Measurements from ENCODE around the gene ITPRIPL2.

Gene ITPRIPL2

GRCh38 chr16:19136549-19137196, 22.9 kb downstream of the ITPRIPL2 start:
- FAIRE-seq (no peak), DNase-seq (ENCODE audit: insufficient read length, low spot score) (no peak)
- no peak for TF ChIP-seq POLR2A (IDR thresholded peaks at IDR 0.05; ENCODE audit: low read depth, low read length)

- TF ChIP-seq POLR2A (IDR thresholded peaks at IDR 0.05; ENCODE audit: low read depth, low read length) = no peak
- FAIRE-seq (no peak), DNase-seq (ENCODE audit: insufficient read length, low spot score) (no peak)
These were observed 23.7 kb downstream of the ITPRIPL2 start for GRCh38 chr16:19137201-19138128.

- FAIRE-seq (no peak), DNase-seq (ENCODE audit: insufficient read length, low spot score) (no peak)
- no peak for TF ChIP-seq POLR2A (IDR thresholded peaks at IDR 0.05; ENCODE audit: low read depth, low read length)
These were observed 24.8 kb downstream of the ITPRIPL2 start for GRCh38 chr16:19138601-19139000.

GRCh38 chr16:19139436-19140091, 25.8 kb downstream of the ITPRIPL2 start:
- DNase-seq (ENCODE audit: insufficient read length, low spot score) (no peak), FAIRE-seq (no peak)
- TF ChIP-seq POLR2A (IDR thresholded peaks at IDR 0.05; ENCODE audit: low read depth, low read length) = no peak

DNA sequence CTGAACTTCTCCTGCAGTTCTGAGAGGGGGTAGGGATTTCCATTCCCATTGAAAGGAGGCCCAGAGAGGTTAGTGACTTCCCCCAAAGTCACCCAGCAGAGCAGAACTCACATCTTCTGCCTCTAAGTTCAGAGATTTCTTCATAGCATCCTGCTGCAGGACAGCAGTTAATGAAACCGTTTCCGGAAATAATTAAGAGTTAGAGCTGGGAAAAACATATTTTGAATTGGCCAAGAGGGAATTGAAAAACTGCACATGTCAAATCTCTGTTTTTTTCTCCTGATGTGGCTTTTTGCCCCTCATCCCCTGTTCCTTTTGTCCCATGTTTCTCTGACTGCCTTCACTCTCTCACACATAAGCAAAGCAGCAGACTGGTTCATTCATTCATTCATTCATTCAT, 26.6 kb downstream of the ITPRIPL2 start:
- DNase-seq (ENCODE audit: insufficient read length, low spot score) = no peak
- no peak for TF ChIP-seq POLR2A (IDR thresholded peaks at IDR 0.05; ENCODE audit: low read depth, low read length)
- no peak for FAIRE-seq

DNA sequence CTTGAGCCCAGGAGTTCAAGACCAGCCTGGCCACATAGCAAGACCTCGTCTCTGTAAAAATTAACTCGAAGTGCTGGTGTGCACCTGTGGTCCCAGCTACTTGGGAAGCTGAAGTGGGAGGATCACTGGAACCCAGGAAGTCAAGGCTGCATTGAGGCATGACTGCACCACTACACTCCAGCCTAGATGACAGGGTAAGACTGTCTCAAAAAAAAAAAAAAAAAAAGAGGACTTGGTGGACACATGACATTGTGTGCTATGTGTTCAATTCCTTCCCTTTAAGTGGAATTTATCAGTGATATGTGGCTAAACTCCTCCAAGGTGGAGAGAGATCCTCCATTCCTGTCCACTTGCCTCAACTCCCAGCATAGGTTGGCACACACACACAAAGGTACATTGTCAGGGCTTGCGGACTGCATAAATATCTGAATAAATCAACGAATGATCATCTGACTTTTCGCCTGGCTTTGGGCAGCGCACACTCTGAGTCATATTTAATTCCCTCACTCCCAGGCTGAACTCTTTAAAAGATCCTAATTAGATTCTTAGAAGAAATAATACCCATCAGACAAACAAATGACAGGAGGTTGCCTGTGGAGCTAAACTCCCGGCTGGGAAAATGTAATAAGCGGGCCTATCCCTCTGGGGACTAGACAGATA, 29.3 kb downstream of the ITPRIPL2 start:
- DNase-seq (ENCODE audit: insufficient read length, low spot score) (no peak), FAIRE-seq (no peak)

DNA sequence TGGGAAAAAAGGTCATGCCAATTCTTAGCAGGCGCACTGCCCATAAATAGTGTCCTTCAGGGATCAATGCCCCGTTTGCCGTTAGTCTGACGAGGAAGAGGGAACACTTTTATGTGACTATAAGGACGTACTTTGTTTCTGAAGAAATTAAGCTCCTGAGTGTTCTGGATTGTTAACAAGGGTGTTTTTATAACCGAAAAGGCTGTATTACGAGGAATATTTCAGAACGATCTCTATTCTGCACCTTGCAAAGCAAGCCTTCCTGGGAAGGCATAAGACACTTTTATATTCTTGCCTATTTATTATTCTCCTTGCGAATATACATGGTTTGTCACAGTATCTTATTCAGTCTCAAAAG, 29.8 kb downstream of the ITPRIPL2 start:
- TF ChIP-seq POLR2A (IDR thresholded peaks at IDR 0.05; ENCODE audit: low read depth, low read length) = no peak
- FAIRE-seq (no peak), DNase-seq (ENCODE audit: insufficient read length, low spot score) (no peak)

More for the DNA sequence above, 29.3 kb downstream of the ITPRIPL2 start:
- no peak for TF ChIP-seq POLR2A (IDR thresholded peaks at IDR 0.05; ENCODE audit: low read depth, low read length)

DNA sequence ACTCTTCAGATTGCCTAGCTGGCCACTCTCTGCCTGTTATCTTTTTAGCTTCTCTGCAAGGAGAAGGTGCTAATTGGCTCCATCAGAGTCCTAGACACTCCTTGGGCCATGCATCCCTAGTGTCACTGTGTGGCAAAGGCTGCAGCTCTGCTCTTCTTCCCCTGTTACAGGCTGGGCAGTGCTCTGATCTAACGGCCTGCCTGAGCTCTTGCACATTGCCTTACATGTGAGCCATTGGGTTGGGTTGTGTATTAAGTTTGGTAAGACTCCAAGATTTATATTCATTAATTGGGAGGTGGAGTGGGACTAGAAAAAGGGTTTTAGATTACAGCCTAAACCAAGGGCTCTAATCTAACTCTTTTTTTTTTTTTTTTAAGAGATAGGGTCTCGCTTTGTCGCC, 31.2 kb downstream of the ITPRIPL2 start:
- TF ChIP-seq POLR2A (IDR thresholded peaks at IDR 0.05; ENCODE audit: low read depth, low read length) = no peak
- no peak for DNase-seq (ENCODE audit: insufficient read length, low spot score)
- no peak for FAIRE-seq

DNA sequence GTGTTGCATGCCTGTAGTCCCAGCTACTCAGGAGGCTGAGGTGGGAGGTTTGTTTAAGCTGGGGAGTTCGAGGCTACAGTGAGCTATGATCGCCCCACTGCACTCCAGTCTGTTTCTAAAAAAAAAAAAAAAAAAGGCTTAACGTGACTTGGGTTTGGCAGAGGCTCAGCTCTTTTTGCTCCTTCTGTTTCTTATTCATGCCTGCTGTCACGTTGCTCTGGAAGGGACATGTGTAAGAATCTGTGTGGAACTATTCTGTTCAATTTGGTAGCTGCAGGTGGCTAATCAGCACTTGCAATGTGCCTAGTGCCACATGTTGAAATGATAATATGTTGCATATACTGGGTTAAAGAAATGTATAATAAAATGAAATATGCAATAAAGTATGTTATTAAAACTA, 33.4 kb downstream of the ITPRIPL2 start:
- TF ChIP-seq POLR2A (IDR thresholded peaks at IDR 0.05; ENCODE audit: low read depth, low read length) = no peak
- FAIRE-seq = no peak
- DNase-seq (ENCODE audit: insufficient read length, low spot score) = no peak

- no peak for FAIRE-seq
- DNase-seq (ENCODE audit: insufficient read length, low spot score) = no peak
- no peak for TF ChIP-seq POLR2A (IDR thresholded peaks at IDR 0.05; ENCODE audit: low read depth, low read length)
These were observed 33.9 kb downstream of the ITPRIPL2 start for GRCh38 chr16:19147627-19148026.

DNA sequence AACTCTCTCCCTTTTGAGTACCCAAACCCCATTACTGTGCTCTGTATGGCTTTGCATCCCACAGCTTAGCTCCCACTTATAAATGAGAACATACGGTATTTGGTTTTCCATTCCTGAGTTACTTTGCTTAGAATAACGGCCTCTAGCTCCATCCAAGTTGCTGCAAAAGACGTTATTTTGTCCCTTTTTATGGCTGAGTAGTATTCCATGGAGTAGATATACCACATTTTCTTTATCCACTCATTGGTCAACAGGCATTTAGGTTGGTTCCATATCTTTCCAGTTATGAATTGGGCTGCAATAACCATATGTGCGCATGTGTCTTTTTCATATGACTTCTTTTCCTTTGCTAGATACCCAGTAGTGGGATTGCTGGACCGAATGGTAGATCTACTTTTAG, 34.4 kb downstream of the ITPRIPL2 start:
- no peak for TF ChIP-seq POLR2A (IDR thresholded peaks at IDR 0.05; ENCODE audit: low read depth, low read length)
- no peak for FAIRE-seq
- DNase-seq (ENCODE audit: insufficient read length, low spot score) = no peak

- no peak for TF ChIP-seq POLR2A (IDR thresholded peaks at IDR 0.05; ENCODE audit: low read depth, low read length)
- DNase-seq (ENCODE audit: insufficient read length, low spot score) (no peak), FAIRE-seq (no peak)
These were observed 37.5 kb downstream of the ITPRIPL2 start for GRCh38 chr16:19151310-19151709.

GRCh38 chr16:19152042-19152441, 38.3 kb downstream of the ITPRIPL2 start:
- no peak for FAIRE-seq
- no peak for DNase-seq (ENCODE audit: insufficient read length, low spot score)
- TF ChIP-seq POLR2A (IDR thresholded peaks at IDR 0.05; ENCODE audit: low read depth, low read length) = no peak

GRCh38 chr16:19153876-19154275, 40.1 kb downstream of the ITPRIPL2 start:
- peak; percentile 55 for DNase-seq (ENCODE audit: insufficient read length, low spot score)

More at GRCh38 chr16:19153876-19154275, 40.1 kb downstream of the ITPRIPL2 start:
- TF ChIP-seq POLR2A (IDR thresholded peaks at IDR 0.05; ENCODE audit: low read depth, low read length) = no peak
- peak; percentile 48 for FAIRE-seq

Measured in H54 (cell line).